Measurements from ENCODE around the gene RBP7. TPM values are rescaled to one million over a fixed set of nuclear protein-coding genes. Genes with fewer than 3 reads are reported as not detected.

Gene RBP7
- total RNA-seq, 4 donors from 2014 or later: 2.5 to 47.1 (median 35.1) TPM

DNA sequence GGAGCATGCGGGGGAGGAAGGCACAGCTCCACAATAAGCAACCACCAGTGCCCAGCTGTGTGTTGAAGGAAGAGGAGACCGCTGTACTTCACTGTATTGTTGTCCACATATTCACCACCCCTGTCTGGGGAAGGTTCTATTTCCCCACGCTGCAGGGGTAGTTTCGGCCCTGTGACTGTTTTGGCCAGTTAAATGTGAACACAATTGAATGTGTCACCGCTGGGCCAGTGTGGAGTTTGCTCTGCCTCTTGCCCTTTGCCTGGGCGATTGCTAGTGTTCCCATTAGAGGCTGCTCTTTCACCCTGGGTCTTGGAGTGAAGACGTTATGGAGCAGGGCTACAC lies 68.3 kb downstream of the RBP7 start:
- Histone ChIP-seq H3K36me3 (no peaks in the 10 kb centered on the region), H3K4me1 (peaks cover 4 to 7% of the 10 kb centered on the region in 2 donors), H3K27ac (peak overlapping the region; percentile 83 to 91), H3K4me3 (no peak overlapping the region), H3K9me3 (no peaks in the 10 kb centered on the region), H3K27me3 (no peaks in the 10 kb centered on the region)
- no peak for DNase-seq
- intact Hi-C loops (cut with DNase I; ENCODE audit: low total_unique reads): no loop called here
- no peak for TF ChIP-seq POLR2A (IDR thresholded peaks at IDR 0.05)
- TF ChIP-seq, protein P1, sequence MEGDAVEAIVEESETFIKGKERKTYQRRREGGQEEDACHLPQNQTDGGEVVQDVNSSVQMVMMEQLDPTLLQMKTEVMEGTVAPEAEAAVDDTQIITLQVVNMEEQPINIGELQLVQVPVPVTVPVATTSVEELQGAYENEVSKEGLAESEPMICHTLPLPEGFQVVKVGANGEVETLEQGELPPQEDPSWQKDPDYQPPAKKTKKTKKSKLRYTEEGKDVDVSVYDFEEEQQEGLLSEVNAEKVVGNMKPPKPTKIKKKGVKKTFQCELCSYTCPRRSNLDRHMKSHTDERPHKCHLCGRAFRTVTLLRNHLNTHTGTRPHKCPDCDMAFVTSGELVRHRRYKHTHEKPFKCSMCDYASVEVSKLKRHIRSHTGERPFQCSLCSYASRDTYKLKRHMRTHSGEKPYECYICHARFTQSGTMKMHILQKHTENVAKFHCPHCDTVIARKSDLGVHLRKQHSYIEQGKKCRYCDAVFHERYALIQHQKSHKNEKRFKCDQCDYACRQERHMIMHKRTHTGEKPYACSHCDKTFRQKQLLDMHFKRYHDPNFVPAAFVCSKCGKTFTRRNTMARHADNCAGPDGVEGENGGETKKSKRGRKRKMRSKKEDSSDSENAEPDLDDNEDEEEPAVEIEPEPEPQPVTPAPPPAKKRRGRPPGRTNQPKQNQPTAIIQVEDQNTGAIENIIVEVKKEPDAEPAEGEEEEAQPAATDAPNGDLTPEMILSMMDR (IDR thresholded peaks at IDR 0.05): no peak

Small RNAs within 50 kb of the gene (microRNA-seq; reads per million reads assigned to microRNA genes)
- not detected for gene MIR5697 (ENCODE audit: borderline microRNAs expressed, borderline replicate concordance)

Small RNAs within 50 kb of the gene (small RNA-seq; reads per million reads assigned to genes)
- not detected for gene MIR5697

Other genes starting within 250 kb of the RBP7 start
- gene CLSTN1, start 173.3 kb upstream of the RBP7 start, total RNA-seq: 100 to 1,000 TPM in 2 of 4 donors, 10 to 100 TPM in 2; 46.8 to 184 (median 94.0) TPM
- 10 to 100 TPM in 2 of 4 donors, 1 to 10 TPM in 2; 4.7 to 26.6 (median 13.6) TPM for gene CTNNBIP1, start 87.0 kb upstream of the RBP7 start, total RNA-seq
- gene LZIC, start 53.8 kb upstream of the RBP7 start, total RNA-seq: 10 to 100 TPM in 3 of 4 donors, 1 to 10 TPM in 1; 9.4 to 66.9 (median 26.0) TPM
- 10 to 100 TPM in 2 of 4 donors, 1 to 10 TPM in 2; 1.8 to 41.5 (median 12.7) TPM for gene NMNAT1, start 53.8 kb upstream of the RBP7 start, total RNA-seq
- gene UBE4B, start 35.7 kb downstream of the RBP7 start, total RNA-seq: 10 to 100 TPM; 15.4 to 54.2 (median 30.4) TPM
- gene KIF1B, start 213.3 kb downstream of the RBP7 start, total RNA-seq: 10 to 100 TPM; 26.4 to 89.6 (median 45.1) TPM

All from uterus (tissue), 4 donors.